GM21423 (cell line): Measurements from ENCODE around the gene JPH3.

ENCODE experiments used
- ATAC-seq: cut with Tn5 transposase; IDR thresholded peaks from one replicate; pipeline ENCODE4 v1.9.1; 2021; ENCODE audit warnings: mild to moderate bottlenecking, moderate library complexity; ENCODE audit not compliant: unreplicated experiment

Gene JPH3

GRCh38 chr16:87729266-87729954 is 127.1 kb downstream of the JPH3 start:
- no peak for ATAC-seq

DNA sequence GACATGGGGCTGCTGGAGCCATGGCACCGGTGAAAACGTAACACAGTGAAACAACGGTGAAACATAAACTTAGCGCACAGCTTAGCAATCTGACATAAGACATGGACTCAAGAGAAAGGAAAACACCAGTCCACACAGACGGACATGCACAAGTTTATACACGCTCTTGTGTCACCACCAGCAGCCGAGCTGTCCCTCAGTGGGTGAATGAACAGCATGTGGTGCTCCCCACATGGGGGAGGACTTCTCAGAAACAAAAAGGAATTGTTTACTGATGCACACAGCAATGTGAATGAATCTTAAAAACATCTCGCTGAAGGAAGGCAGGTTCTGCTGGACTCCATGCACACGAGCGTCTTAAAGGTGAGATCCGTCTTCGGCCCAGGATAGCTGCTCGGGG is 129.3 kb downstream of the JPH3 start:
- no peak for ATAC-seq

DNA sequence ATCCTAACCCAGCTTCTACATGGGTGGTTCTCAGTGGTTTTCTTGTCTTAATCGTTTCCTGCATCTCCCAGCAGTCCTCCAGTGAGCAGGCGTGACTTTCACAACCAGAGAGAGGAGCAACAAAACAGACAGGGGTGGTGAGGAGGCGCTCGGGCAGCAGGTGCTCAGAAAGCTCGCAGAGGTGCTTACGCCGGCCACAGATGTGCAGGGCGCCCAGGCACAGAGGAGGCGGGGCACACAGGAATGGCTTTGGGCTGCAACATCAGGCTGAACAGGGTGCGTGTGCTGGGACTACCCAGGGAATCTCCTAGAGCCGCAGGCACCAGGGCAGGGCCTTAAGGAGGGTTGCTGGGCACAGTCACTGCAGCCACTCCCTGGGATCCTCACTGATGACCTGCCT is 130.9 kb downstream of the JPH3 start:
- no peak for ATAC-seq

GRCh38 chr16:87734644-87735043 is 132.3 kb downstream of the JPH3 start:
- ATAC-seq: no peak

DNA sequence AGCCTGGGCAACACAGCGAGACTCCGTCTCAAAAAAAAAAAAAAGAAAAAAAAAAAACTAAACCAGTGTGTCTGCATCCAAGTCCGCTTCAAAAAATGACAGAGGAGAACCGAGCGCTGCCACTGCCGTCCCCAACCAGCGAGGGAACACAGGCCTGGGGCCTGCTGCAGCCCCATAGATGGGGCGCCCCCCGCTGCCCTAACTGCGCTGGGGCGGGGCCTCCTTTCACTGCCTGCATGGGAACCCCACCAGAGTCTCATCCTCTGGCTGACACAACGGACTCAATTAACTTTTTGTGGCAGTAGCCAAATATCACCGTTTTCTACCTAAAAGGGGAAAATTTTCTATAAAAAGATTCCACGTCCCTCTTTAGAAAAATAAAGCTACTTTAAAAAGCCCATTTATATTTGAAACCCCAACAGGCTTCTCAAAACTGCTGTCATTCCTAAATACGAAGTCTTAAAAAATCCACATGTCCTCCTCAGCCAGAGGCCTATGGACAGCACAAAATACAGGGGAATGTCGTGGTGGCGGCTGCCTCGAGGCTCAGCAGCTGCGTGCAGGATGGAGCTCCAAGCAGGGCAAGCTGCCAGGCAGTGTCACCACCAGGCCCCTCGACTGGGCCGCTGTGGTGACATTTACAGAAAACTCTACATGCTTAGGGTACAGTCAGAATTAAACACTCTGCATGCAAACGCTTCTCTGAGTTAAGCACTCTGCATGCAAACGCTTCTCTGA is 133.1 kb downstream of the JPH3 start:
- no peak for ATAC-seq

- no peak for ATAC-seq
Observed at GRCh38 chr16:87736008-87736382, 133.7 kb downstream of the JPH3 start.

GRCh38 chr16:87739801-87740200 is 137.5 kb downstream of the JPH3 start:
- ATAC-seq: no peak

DNA sequence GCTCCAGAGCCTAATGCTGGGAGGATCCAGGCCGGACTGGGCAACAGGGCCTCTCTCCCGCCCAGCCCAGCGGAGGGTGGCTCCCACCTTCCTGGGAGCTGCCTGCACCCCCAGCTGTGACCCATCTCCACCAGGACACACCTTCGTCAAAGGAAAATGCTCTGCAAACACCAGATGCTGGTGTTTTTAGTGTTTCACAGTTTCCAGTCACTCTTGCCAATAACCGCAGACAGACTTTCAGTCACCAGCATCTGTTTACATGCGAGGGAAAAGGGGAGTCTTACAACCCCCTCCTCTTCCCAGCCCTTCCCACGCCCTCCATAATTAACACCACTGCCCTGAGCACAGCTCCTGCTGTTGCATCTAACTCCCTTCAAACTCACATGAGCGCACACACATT is 138.1 kb downstream of the JPH3 start:
- ATAC-seq: no peak

DNA sequence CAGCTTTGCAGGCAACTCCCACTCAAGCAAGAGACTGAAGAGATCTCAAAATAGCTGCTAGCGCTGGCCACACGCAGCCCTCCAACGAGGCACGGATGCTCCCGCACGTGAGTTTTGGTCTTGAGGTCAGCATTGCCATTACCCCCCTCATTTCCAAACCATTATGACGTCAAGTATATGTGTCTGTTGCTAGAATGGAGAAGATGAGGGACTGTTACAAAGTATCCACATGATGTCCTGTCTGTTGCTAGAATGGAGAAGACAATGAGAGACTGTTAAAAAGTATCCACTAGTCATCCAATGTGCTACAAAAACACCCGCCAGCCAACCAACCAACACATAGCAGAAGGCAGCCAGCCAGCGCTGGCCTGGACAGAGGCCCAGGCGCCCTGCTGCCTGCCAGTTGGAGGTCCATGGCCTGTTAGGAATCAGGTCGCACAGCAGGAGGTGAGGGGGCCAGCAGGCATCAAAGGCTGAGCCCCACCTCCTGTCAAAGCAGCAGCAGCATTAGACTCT is 138.7 kb downstream of the JPH3 start:
- ATAC-seq: no peak

GRCh38 chr16:87741700-87742415 is 139.6 kb downstream of the JPH3 start:
- no peak for ATAC-seq

- ATAC-seq: no peak
Observed at GRCh38 chr16:87742781-87743490, 140.6 kb downstream of the JPH3 start.

DNA sequence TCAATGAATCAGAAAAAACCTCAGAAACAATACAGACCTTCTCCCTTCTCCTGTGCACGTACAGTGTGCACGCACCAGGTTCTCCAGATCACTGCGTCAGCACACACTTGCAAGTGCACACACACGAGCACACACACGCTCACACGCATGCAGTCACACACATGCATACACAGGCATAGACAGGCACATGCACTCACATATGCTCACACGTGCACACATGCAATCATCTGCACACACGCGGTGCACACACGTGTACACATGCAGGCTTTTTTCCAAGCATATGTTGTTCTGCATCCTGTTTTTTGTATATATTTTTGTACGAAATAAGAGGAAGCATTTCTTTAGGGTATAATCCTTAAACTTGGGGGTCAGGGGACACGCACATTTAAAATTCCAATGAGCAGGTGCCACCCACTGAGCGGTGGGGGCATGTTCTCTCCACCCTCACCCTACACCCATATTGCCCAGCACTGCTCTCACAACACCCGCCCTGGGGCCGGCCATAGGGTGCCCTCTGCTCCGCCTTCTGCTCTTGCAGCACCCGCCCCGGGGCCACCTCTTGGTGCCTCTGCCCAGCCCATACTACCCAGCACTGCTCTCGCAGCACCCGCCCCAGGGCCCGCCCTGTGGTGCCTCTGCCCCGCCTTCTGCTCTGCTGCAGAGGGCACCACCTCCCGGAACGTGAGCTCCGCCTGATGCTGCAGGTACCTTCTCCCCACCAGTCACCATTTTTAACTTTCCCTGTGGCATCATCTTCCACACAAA is 142.6 kb downstream of the JPH3 start:
- ATAC-seq: no peak

DNA sequence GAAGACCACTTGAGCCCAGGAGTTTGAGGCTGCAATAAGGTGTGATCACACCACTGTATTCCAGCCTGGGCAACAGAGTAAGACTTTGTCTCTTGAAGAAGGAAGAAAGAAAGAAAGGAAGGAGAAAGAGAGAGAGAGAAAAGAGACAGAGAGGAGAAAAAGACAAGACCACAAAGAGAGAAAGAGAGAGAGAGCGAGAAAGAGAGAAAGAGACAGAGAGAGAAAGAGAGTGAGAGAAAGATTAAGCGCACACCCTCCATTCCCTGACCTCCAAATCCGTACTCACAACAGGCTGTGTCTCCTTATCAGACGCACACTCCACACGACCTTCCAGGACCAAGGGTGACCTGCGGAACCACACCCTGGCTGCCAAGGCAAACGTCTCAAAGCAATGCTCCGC is 143.9 kb downstream of the JPH3 start:
- ATAC-seq: no peak
